Endothelial cell of umbilical vein (primary cell): ENCODE measurements around the gene TENM4. TPM values are rescaled to one million over a fixed set of nuclear protein-coding genes. Genes with fewer than 3 reads are reported as not detected.

Experiments used
- BruUV-seq: library from RNA; stranded (reverse); fragments of 400-500 nt; replicated peaks from 2 replicates; lab custom pipeline; 2021; lab: Mats Ljungman, UMichigan
- CTCF ChIA-PET: fragments of 300-600, 350-600 bp; sonication (Branson Sonifier 250); formaldehyde crosslinking; loops from one replicate; lab custom pipeline; 2021; ENCODE audit warnings: antibody characterized with exemption, inconsistent platforms; lab: Charles Lee
- POLR2A ChIA-PET: fragments of 300-600, 350-600 bp; sonication (Branson Sonifier 250); formaldehyde crosslinking; loops from one replicate; lab custom pipeline; 2021; ENCODE audit warnings: antibody characterized with exemption, inconsistent platforms; lab: Charles Lee
- DNase-seq: peaks from one replicate; pipeline ENCODE4 v3.0.0-alpha.2; 2011; ENCODE audit warnings: low read depth, low spot score
- FAIRE-seq: peaks from 2 replicates; lab custom pipeline; 2011; peaks lifted over from hg19 to GRCh38; lab: Jason Lieb, UNC
- H2AFZ ChIP-seq: 2 replicates; pipeline ENCODE4 v1.6.0; 2012; ENCODE audit warnings: low read depth, low read length, control low read depth, inconsistent platforms
- H3K27ac ChIP-seq: 2 replicates; pipeline ENCODE4 v1.5.1; 2011; ENCODE audit warnings: low read depth, mild to moderate bottlenecking, control low read depth, low read length, moderate library complexity; ENCODE audit not compliant: insufficient read depth
- H3K27me3 ChIP-seq, 2 experiments: 2 replicates each; pipeline versions ENCODE4 v1.6.0 to v1.6.1; 2011; ENCODE audit warnings: low read length in 2 of 2, mixed read lengths in 1 of 2; ENCODE audit not compliant: control insufficient read depth in 2 of 2, insufficient read depth in 2 of 2
- H3K36me3 ChIP-seq, 2 experiments: 2 replicates in 1 of 2; 3 replicates in 1 of 2; pipeline ENCODE4 v1.5.1; 2011; ENCODE audit warnings: low read length in 2 of 2, mild to moderate bottlenecking in 1 of 2, moderate library complexity in 1 of 2; ENCODE audit not compliant: control insufficient read depth in 2 of 2, insufficient read depth in 2 of 2; ENCODE audit errors: extremely low read depth in 1 of 2
- H3K4me1 ChIP-seq: 3 replicates; pipeline ENCODE4 v1.5.1; 2011; ENCODE audit warnings: mild to moderate bottlenecking, low read length; ENCODE audit not compliant: control insufficient read depth, insufficient read depth; ENCODE audit errors: extremely low read depth
- H3K4me2 ChIP-seq: 2 replicates; pipeline ENCODE4 v1.6.1; 2011; ENCODE audit warnings: low read length, control low read depth, mixed read lengths; ENCODE audit not compliant: insufficient read depth
- H3K4me3 ChIP-seq, 3 experiments: fragments of 200-600 bp in 1 of 3; sonication (generic), shearing (Covaris generic) in 1 of 3; replicated peaks in 1 of 3; 2 replicates each; pipeline ENCODE4 v1.5.1; 2011 to 2016; ENCODE audit warnings: control low read depth in 3 of 3, low read length in 3 of 3, mild to moderate bottlenecking in 2 of 3, inconsistent platforms in 1 of 3, low read depth in 1 of 3, moderate library complexity in 1 of 3; ENCODE audit not compliant: insufficient read depth in 1 of 3
- H3K79me2 ChIP-seq: 2 replicates; pipeline ENCODE4 v1.6.0; 2012; ENCODE audit warnings: low read length, inconsistent platforms; ENCODE audit not compliant: control insufficient read depth, insufficient read depth
- H3K9ac ChIP-seq: replicated peaks from 2 replicates; pipeline ENCODE3; 2011; ENCODE audit warnings: low read length, control low read depth; ENCODE audit not compliant: insufficient read depth; ENCODE audit errors: extremely low read depth
- H3K9me1 ChIP-seq: replicated peaks from 3 replicates; pipeline ENCODE4 v1.6.0; 2011; ENCODE audit warnings: mild to moderate bottlenecking, low read length; ENCODE audit not compliant: control insufficient read depth, insufficient read depth; ENCODE audit errors: extremely low read depth
- H3K9me3 ChIP-seq: replicated peaks from 2 replicates; pipeline ENCODE4 v1.5.1; 2012; ENCODE audit warnings: low read length, inconsistent platforms; ENCODE audit not compliant: control insufficient read depth, insufficient read depth
- H4K20me1 ChIP-seq: replicated peaks from 2 replicates; pipeline ENCODE3; 2011; ENCODE audit warnings: mild to moderate bottlenecking, low read length; ENCODE audit not compliant: control insufficient read depth, insufficient read depth; ENCODE audit errors: extremely low read depth
- EZH2 ChIP-seq: IDR thresholded peaks from 2 replicates; pipeline ENCODE4 v1.6.1; 2012; ENCODE audit warnings: borderline replicate concordance, low read depth, mild to moderate bottlenecking, moderate library complexity, low read length, inconsistent platforms; ENCODE audit not compliant: severe bottlenecking
- FOS ChIP-seq: IDR thresholded peaks from 2 replicates; pipeline ENCODE4 v1.6.1; 2011; ENCODE audit warnings: mild to moderate bottlenecking, low read length, moderate library complexity, borderline replicate concordance; ENCODE audit not compliant: insufficient read depth
- GATA2 ChIP-seq: IDR thresholded peaks from 2 replicates; pipeline ENCODE4 v1.7.0; 2011; ENCODE audit warnings: low read depth, mild to moderate bottlenecking, moderate library complexity, mixed read lengths, low read length; ENCODE audit not compliant: insufficient read length, insufficient read depth
- JUN ChIP-seq: IDR thresholded peaks from 2 replicates; pipeline ENCODE4 v1.6.1; 2011; ENCODE audit warnings: borderline replicate concordance, low read depth; ENCODE audit not compliant: insufficient read length, insufficient read depth
- MYC ChIP-seq: IDR thresholded peaks from one replicate; pipeline ENCODE4 v1.6.1; 2011; ENCODE audit warnings: mild to moderate bottlenecking, low read depth, low read length
- POLR2A ChIP-seq: IDR thresholded peaks from 2 replicates; pipeline ENCODE4 v1.6.1; 2012; ENCODE audit warnings: low read depth, mild to moderate bottlenecking, control low read depth, low read length
- POLR2AphosphoS5 ChIP-seq: IDR thresholded peaks from 2 replicates; pipeline ENCODE4 v1.6.1; 2012; ENCODE audit warnings: low read depth, mild to moderate bottlenecking, control low read depth, low read length, moderate library complexity; ENCODE audit not compliant: insufficient read depth
- dilution Hi-C: fragments of 300-500 bp; cut with MboI; formaldehyde crosslinking; loops from one replicate; pipeline ENCODE4 v1.15.0; 2019; ENCODE audit warnings: low sequenced_read_pairs; ENCODE audit not compliant: extremely low pct_ligation_motif_present
- intact Hi-C: fragments of 100-400 bp; cut with micrococcal nuclease; formaldehyde crosslinking; loops from one replicate; pipeline ENCODE4 v1.10.0; 2022
- polyA plus RNA-seq, 4 experiments: library from polyadenylated mRNA; depleted of rRNA in 3 of 4; stranded (reverse) in 3 of 4; unstranded in 1 of 4; fragments of >200 nt; gene quantifications; 2 replicates each; pipeline versions ENCODE4 v1.2.1 to v1.2.3, GENCODE V29; 2011 to 2012; ENCODE audit warnings: missing spikeins in 1 of 4
- total RNA-seq: library from RNA; stranded (reverse); gene quantifications from 2 replicates; pipeline ENCODE4 v1.2.3, GENCODE V29; 2021
- TF ChIP-seq, protein P1 (sequence below): IDR thresholded peaks from 2 replicates; pipeline ENCODE4 v1.6.1; 2011; ENCODE audit not compliant: insufficient read depth, insufficient read length
- TF ChIP-seq, protein P2 (sequence below), 2 donors: IDR thresholded peaks; 1 replicate in 1 of 2; 2 replicates in 1 of 2; pipeline ENCODE4 v1.5.1; 2011; ENCODE audit warnings: low read length in 2 of 2, mild to moderate bottlenecking in 2 of 2, moderate library complexity in 2 of 2, control low read depth in 1 of 2, inconsistent platforms in 1 of 2, low read depth in 1 of 2; ENCODE audit not compliant: insufficient read depth in 1 of 2; ENCODE audit errors: extremely low read depth in 1 of 2

Gene TENM4
- total and polyA plus RNA-seq, 2 donors (not counting 3 experiments of a cell fraction or from before 2014, with no cell fraction given), result 0.06 to 0.27 TPM

DNA sequence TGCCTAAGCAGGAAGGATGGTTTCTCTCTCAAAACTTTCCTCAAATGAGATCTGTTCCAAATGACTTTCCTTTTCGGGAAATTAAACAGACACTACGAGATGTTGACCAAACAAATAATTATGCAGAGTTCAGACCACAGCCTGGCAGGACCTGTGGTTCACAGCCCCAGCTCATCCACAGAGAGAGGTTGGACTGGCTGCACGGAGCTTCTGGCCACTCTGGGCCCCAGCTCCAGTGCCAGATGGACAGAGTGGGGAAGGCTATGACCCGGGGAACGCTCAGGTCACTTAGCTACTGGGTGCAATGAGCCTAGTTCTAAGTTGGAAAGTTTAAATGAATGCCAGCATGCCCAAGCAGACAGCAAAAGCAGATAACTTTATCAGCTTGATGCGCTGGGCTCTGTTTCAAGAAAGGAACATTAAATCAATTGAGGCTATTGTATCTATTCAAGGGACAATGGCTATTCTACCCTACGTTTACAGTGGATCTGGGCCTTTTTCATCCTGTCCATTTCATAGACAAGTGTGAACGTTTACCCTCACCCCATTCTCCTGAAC, 710.5 kb downstream of the TENM4 start:
- POLR2A ChIA-PET, result no interaction called here
- intact Hi-C loops, result no loop called here

More for the DNA sequence above, 710.5 kb downstream of the TENM4 start:
- Histone ChIP-seq H3K9ac (no peak overlapping the region), H4K20me1 (no peaks in the 10 kb centered on the region), H3K79me2 (no peaks in the 10 kb centered on the region), H3K4me3 (no peak overlapping the region), H2AFZ (no peak overlapping the region), H3K9me3 (no peaks in the 10 kb centered on the region), H3K9me1 (no peaks in the 10 kb centered on the region), H3K4me1 (no peaks in the 10 kb centered on the region), H3K36me3 (no peaks in the 10 kb centered on the region), H3K4me2 (no peak overlapping the region), H3K27ac (no peak overlapping the region), H3K27me3 (no peaks in the 10 kb centered on the region)
- dilution Hi-C loops, result no loop called here
- CTCF ChIA-PET, result interaction anchor here (1.0 to 2.0 kb wide), 2 partner anchors 14 to 17 kb away, joined by 3 to 10 read pairs; no protein-coding TSS in a partner anchor
- no peak for FAIRE-seq
- no peak for DNase-seq
- TF ChIP-seq EZH2, result no peak
- TF ChIP-seq, protein P1, sequence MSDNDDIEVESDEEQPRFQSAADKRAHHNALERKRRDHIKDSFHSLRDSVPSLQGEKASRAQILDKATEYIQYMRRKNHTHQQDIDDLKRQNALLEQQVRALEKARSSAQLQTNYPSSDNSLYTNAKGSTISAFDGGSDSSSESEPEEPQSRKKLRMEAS, result no peak
- no peak for TF ChIP-seq JUN
- TF ChIP-seq POLR2A, result no peak
- no peak for TF ChIP-seq MYC
- TF ChIP-seq POLR2AphosphoS5, result no peak
- no peak for TF ChIP-seq GATA2
- TF ChIP-seq, protein P2, sequence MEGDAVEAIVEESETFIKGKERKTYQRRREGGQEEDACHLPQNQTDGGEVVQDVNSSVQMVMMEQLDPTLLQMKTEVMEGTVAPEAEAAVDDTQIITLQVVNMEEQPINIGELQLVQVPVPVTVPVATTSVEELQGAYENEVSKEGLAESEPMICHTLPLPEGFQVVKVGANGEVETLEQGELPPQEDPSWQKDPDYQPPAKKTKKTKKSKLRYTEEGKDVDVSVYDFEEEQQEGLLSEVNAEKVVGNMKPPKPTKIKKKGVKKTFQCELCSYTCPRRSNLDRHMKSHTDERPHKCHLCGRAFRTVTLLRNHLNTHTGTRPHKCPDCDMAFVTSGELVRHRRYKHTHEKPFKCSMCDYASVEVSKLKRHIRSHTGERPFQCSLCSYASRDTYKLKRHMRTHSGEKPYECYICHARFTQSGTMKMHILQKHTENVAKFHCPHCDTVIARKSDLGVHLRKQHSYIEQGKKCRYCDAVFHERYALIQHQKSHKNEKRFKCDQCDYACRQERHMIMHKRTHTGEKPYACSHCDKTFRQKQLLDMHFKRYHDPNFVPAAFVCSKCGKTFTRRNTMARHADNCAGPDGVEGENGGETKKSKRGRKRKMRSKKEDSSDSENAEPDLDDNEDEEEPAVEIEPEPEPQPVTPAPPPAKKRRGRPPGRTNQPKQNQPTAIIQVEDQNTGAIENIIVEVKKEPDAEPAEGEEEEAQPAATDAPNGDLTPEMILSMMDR (IDR thresholded peaks at IDR 0.05; ENCODE audit: extremely low read depth in 1 of 2, insufficient read depth in 1 of 2, low read depth in 1 of 2, low read length in 2 of 2), result no peak
- TF ChIP-seq FOS, result no peak
- no TSS peak for BruUV-seq
